Inflammatory macrophage treated with lipopolysaccharide for 4 hours (primary cell): ENCODE measurements around the gene ASIC4.

ENCODE experiments used
- DNase-seq: peaks from one replicate; pipeline ENCODE4 v3.0.0-alpha.2; 2020

ASIC4 gene

GRCh38 chr2:219537657-219538488 lies 23.6 kb downstream of the ASIC4 start:
- DNase-seq, result no peak

- no peak for DNase-seq
Measured at GRCh38 chr2:219538504-219538951, 24.2 kb downstream of the ASIC4 start.

- no peak for DNase-seq
Measured at GRCh38 chr2:219538956-219539788, 24.9 kb downstream of the ASIC4 start.

GRCh38 chr2:219539926-219540678 lies 25.8 kb downstream of the ASIC4 start:
- DNase-seq, result no peak

GRCh38 chr2:219540784-219541504 lies 26.7 kb downstream of the ASIC4 start:
- no peak for DNase-seq

- peak; percentile 52 for DNase-seq
Measured at GRCh38 chr2:219541611-219542180, 27.4 kb downstream of the ASIC4 start.

GRCh38 chr2:219542931-219543595 lies 28.8 kb downstream of the ASIC4 start:
- no peak for DNase-seq

GRCh38 chr2:219543596-219544358 lies 29.5 kb downstream of the ASIC4 start, which contains the start of the genes CHPF and TMEM198:
CHPF (minus strand) TSS chr2:219543809; CDS start chr2:219543538, 271 bp downstream.
TMEM198 (plus strand) TSS chr2:219544028; CDS start chr2:219544728, 700 bp downstream.
- peak; percentile 92 for DNase-seq

GRCh38 chr2:219544567-219544966 lies 30.3 kb downstream of the ASIC4 start:
- no peak for DNase-seq

- DNase-seq, result no peak
Measured at GRCh38 chr2:219545295-219545942, 31.1 kb downstream of the ASIC4 start.

- no peak for DNase-seq
Measured at GRCh38 chr2:219545943-219546352, 31.7 kb downstream of the ASIC4 start.

GRCh38 chr2:219547621-219548020 lies 33.3 kb downstream of the ASIC4 start:
- DNase-seq, result no peak

- DNase-seq, result no peak
Measured at GRCh38 chr2:219548990-219549389, 34.7 kb downstream of the ASIC4 start.

- no peak for DNase-seq
Measured at GRCh38 chr2:219549619-219550018, 35.3 kb downstream of the ASIC4 start.

GRCh38 chr2:219551441-219552381 lies 37.4 kb downstream of the ASIC4 start:
- DNase-seq, result no peak

- DNase-seq, result peak; percentile 79
Measured at GRCh38 chr2:219552382-219553167, 38.3 kb downstream of the ASIC4 start.

- DNase-seq, result no peak
Measured at GRCh38 chr2:219553168-219553417, 38.8 kb downstream of the ASIC4 start.

- DNase-seq, result no peak
Measured at GRCh38 chr2:219553463-219553963, 39.2 kb downstream of the ASIC4 start.
